Measurements from ENCODE around the gene NID1.

NID1 gene

GRCh38 chr1:235948774-235949427, 116.0 kb downstream of the NID1 start:
- TF ChIP-seq REST (IDR thresholded peaks at IDR 0.05; ENCODE audit: insufficient replicate concordance, low read depth) (no peak), CTCF (IDR thresholded peaks at IDR 0.05; ENCODE audit: insufficient read depth, low read length) (no peak), GABPA (IDR thresholded peaks at IDR 0.05; ENCODE audit: low read depth) (no peak), SPI1 (IDR thresholded peaks at IDR 0.05; ENCODE audit: borderline replicate concordance, low read depth) (no peak), POLR2AphosphoS5 (IDR thresholded peaks at IDR 0.05; ENCODE audit: low read depth) (no peak)
- Histone ChIP-seq H3K4me3 (replicated peaks; ENCODE audit: insufficient read depth, low read length) (no peak overlapping the region), H3K27me3 (ENCODE audit: insufficient read depth, poor library complexity, severe bottlenecking) (no peaks in the 10 kb centered on the region), H3K27ac (replicated peaks) (peak overlapping the region; percentile 97)
- no peak for DNase-seq (ENCODE audit: low read depth in 1 of 2, low spot score in 1 of 2)

- H3K27me3 ChIP-seq (ENCODE audit: insufficient read depth, poor library complexity, severe bottlenecking) = no peaks in the 10 kb centered on the region
- peak overlapping the region; percentile 97 for H3K27ac ChIP-seq (replicated peaks)
- DNase-seq (ENCODE audit: low read depth in 1 of 2, low spot score in 1 of 2) = no peak
- H3K4me3 ChIP-seq (replicated peaks; ENCODE audit: insufficient read depth, low read length) = no peak overlapping the region
- no peak for TF ChIP-seq SPI1 (IDR thresholded peaks at IDR 0.05; ENCODE audit: borderline replicate concordance, low read depth)
- no peak for TF ChIP-seq REST (IDR thresholded peaks at IDR 0.05; ENCODE audit: insufficient replicate concordance, low read depth)
- TF ChIP-seq CTCF (IDR thresholded peaks at IDR 0.05; ENCODE audit: insufficient read depth, low read length) = no peak
- no peak for TF ChIP-seq GABPA (IDR thresholded peaks at IDR 0.05; ENCODE audit: low read depth)
- no peak for TF ChIP-seq POLR2AphosphoS5 (IDR thresholded peaks at IDR 0.05; ENCODE audit: low read depth)
Observed at GRCh38 chr1:235947989-235948388, 116.9 kb downstream of the NID1 start.

GRCh38 chr1:235946571-235946981, 118.3 kb downstream of the NID1 start:
- Histone ChIP-seq H3K27me3 (ENCODE audit: insufficient read depth, poor library complexity, severe bottlenecking) (no peaks in the 10 kb centered on the region), H3K27ac (replicated peaks) (peak overlapping the region; percentile 97), H3K4me3 (replicated peaks; ENCODE audit: insufficient read depth, low read length) (no peak overlapping the region)
- no peak for TF ChIP-seq REST (IDR thresholded peaks at IDR 0.05; ENCODE audit: insufficient replicate concordance, low read depth)
- TF ChIP-seq CTCF (IDR thresholded peaks at IDR 0.05; ENCODE audit: insufficient read depth, low read length) = peak; percentile 40
- TF ChIP-seq SPI1 (IDR thresholded peaks at IDR 0.05; ENCODE audit: borderline replicate concordance, low read depth) = peak; percentile 60; the same call in 1 of the 2 replicates
- DNase-seq (ENCODE audit: low read depth in 1 of 2, low spot score in 1 of 2) = no peak

All from HL-60 (cell line).